Smooth muscle cell (in vitro differentiated cells): ENCODE measurements around the gene KCNH1. TPM values are rescaled to one million over a fixed set of nuclear protein-coding genes. Genes with fewer than 3 reads are reported as not detected.

Source experiments
- DNase-seq: peaks from one replicate; lab custom pipeline; 2025; ENCODE audit not compliant: unreplicated experiment; lab: John Stamatoyannopoulos, UW
- H2AFZ ChIP-seq: fragments of 200-600 bp; sonication (generic); 2 replicates; pipeline ENCODE4 v1.6.0; 2016; ENCODE audit warnings: antibody characterized with exemption, low read depth, mild to moderate bottlenecking
- H3F3A ChIP-seq: fragments of 200-600 bp; sonication (generic); 2 replicates; pipeline ENCODE4 v1.6.0; 2017; ENCODE audit warnings: antibody characterized with exemption, low read depth
- H3K27ac ChIP-seq: fragments of 200-600 bp; sonication (generic); 2 replicates; pipeline ENCODE4 v1.5.1; 2016; ENCODE audit warnings: low read depth, mild to moderate bottlenecking
- H3K27me3 ChIP-seq: fragments of 200-600 bp; sonication (generic); 2 replicates; pipeline ENCODE4 v1.6.1; 2016; ENCODE audit warnings: low read depth, mild to moderate bottlenecking
- H3K36me3 ChIP-seq: fragments of 200-600 bp; sonication (generic); 2 replicates; pipeline ENCODE4 v1.5.1; 2016; ENCODE audit warnings: low read depth
- H3K4me1 ChIP-seq: fragments of 200-600 bp; sonication (generic); 2 replicates; pipeline ENCODE4 v1.5.1; 2016; ENCODE audit warnings: low read depth
- H3K4me2 ChIP-seq: fragments of 200-600 bp; sonication (generic); 2 replicates; pipeline ENCODE4 v1.6.0; 2016; ENCODE audit warnings: mild to moderate bottlenecking
- H3K4me3 ChIP-seq: fragments of 200-600 bp; sonication (generic); 2 replicates; pipeline ENCODE4 v1.5.1; 2016; ENCODE audit warnings: mild to moderate bottlenecking
- H3K79me2 ChIP-seq: fragments of 200-600 bp; sonication (generic); 2 replicates; pipeline ENCODE4 v1.6.0; 2016; ENCODE audit warnings: low read depth, mild to moderate bottlenecking
- H3K9ac ChIP-seq: fragments of 200-600 bp; sonication (generic); 2 replicates; pipeline ENCODE4 v1.6.0; 2016; ENCODE audit warnings: low read depth
- H3K9me3 ChIP-seq: fragments of 200-600 bp; sonication (generic); replicated peaks from 2 replicates; pipeline ENCODE4 v1.5.1; 2016; ENCODE audit warnings: low read depth
- H4K20me1 ChIP-seq: fragments of 200-600 bp; sonication (generic); 2 replicates; pipeline ENCODE4 v1.6.0; 2016; ENCODE audit warnings: low read depth
- WGBS: methylation state at CpG from one replicate; pipeline ENCODE4 v1.1.7; 2016; ENCODE audit warnings: low lambda C conversion rate; 5-methylcytosine and 5-hydroxymethylcytosine counted together
- polyA plus RNA-seq: library from polyadenylated mRNA; unstranded; fragments of >200 nt; fragmentation: Nextera tagmentation; extraction: Ambion mirVana; gene quantifications from 2 replicates; pipeline ENCODE4 v1.2.1, GENCODE V29; 2016
- total RNA-seq: library from RNA; depleted of rRNA; stranded (reverse); fragments of >200 nt; gene quantifications from 2 replicates; pipeline ENCODE4 v1.2.3, GENCODE V29; 2014
- TF ChIP-seq, protein P1 (sequence below): fragments of 200-600 bp; sonication (generic); IDR thresholded peaks from 2 replicates; pipeline ENCODE4 v1.5.1; 2017; ENCODE audit warnings: borderline replicate concordance, mild to moderate bottlenecking, antibody characterized with exemption; ENCODE audit not compliant: insufficient read depth, poor library complexity, severe bottlenecking

The KCNH1 gene
- total and polyA plus RNA-seq, 2 experiments from 2014 or later = 0.30 to 1.9 TPM

DNA sequence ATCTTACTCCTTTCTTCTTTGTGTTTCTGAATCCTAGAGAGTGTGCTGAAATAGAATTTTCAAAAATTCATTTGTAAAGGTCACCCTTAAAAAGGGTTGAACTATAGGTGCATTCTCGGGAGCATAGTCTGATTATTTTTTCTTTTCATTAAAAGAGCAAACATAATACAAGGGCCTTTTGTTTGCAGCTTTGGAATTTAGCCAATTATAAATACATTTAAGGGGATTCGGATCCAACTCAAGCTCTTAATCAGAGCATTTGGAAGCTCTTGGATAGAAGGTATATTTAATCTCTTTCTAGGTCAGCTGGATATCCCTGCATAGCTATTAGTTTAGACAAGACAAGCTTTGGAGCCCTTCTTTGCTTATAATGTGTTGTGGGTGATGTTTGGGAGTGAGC lies 483.5 kb downstream of the KCNH1 start:
- Histone ChIP-seq H3K9ac (no peak overlapping the region), H4K20me1 (peaks cover 5% of the 10 kb centered on the region), H3K27me3 (peaks cover 50% of the 10 kb centered on the region), H3K4me2 (no peak overlapping the region), H3K79me2 (no peaks in the 10 kb centered on the region), H3F3A (no peaks in the 10 kb centered on the region), H3K27ac (no peak overlapping the region), H3K4me1 (peaks cover 26% of the 10 kb centered on the region), H3K36me3 (no peaks in the 10 kb centered on the region), H3K4me3 (no peak overlapping the region), H3K9me3 (no peaks in the 10 kb centered on the region), H2AFZ (no peak overlapping the region)
- TF ChIP-seq, protein P1, sequence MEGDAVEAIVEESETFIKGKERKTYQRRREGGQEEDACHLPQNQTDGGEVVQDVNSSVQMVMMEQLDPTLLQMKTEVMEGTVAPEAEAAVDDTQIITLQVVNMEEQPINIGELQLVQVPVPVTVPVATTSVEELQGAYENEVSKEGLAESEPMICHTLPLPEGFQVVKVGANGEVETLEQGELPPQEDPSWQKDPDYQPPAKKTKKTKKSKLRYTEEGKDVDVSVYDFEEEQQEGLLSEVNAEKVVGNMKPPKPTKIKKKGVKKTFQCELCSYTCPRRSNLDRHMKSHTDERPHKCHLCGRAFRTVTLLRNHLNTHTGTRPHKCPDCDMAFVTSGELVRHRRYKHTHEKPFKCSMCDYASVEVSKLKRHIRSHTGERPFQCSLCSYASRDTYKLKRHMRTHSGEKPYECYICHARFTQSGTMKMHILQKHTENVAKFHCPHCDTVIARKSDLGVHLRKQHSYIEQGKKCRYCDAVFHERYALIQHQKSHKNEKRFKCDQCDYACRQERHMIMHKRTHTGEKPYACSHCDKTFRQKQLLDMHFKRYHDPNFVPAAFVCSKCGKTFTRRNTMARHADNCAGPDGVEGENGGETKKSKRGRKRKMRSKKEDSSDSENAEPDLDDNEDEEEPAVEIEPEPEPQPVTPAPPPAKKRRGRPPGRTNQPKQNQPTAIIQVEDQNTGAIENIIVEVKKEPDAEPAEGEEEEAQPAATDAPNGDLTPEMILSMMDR = no peak
- WGBS = 92% methylated on average over 2 of the region's 2 CpGs
- DNase-seq = no peak

DNA sequence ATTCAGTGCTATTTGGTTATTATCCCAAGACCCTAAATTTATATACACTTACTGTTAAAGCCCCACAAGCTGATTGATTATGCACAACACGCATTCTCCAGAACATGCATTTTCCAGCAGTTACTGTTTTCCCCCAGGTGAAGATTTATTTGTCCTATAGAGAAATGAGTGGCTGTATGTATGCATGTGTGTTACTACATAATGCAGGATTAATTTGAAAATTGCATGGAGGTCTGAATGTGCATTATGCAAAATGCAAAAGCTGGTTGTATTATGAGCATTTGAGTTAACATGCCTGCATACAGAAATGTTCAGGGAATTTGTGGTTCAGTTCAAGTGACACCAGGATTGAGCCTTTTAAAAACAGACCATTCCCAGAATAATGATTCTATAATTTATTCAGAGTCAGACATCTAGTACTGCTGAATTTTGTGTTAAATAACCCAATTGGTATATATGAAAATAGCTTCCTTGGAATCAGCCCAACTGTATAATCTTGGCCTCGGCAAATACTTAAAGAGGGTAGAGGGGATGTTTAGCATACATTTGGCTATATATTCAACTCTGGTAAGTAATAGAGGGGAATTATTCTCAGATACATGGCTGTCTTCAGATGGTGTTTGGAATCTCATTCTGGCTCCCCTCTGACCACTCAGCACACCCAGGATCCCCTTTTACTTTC lies 485.2 kb downstream of the KCNH1 start:
- Histone ChIP-seq H3K27me3 (peaks cover 39% of the 10 kb centered on the region), H3K4me3 (no peak overlapping the region), H3K36me3 (no peaks in the 10 kb centered on the region), H3K9me3 (no peaks in the 10 kb centered on the region), H3F3A (no peaks in the 10 kb centered on the region), H3K4me1 (peaks cover 27% of the 10 kb centered on the region), H3K9ac (no peak overlapping the region), H3K79me2 (no peaks in the 10 kb centered on the region), H2AFZ (no peak overlapping the region), H4K20me1 (peaks cover 5% of the 10 kb centered on the region), H3K4me2 (no peak overlapping the region), H3K27ac (no peak overlapping the region)
- DNase-seq = no peak
- 72% methylated on average over 2 of the region's 2 CpGs for WGBS
- TF ChIP-seq, protein P1 = no peak

DNA sequence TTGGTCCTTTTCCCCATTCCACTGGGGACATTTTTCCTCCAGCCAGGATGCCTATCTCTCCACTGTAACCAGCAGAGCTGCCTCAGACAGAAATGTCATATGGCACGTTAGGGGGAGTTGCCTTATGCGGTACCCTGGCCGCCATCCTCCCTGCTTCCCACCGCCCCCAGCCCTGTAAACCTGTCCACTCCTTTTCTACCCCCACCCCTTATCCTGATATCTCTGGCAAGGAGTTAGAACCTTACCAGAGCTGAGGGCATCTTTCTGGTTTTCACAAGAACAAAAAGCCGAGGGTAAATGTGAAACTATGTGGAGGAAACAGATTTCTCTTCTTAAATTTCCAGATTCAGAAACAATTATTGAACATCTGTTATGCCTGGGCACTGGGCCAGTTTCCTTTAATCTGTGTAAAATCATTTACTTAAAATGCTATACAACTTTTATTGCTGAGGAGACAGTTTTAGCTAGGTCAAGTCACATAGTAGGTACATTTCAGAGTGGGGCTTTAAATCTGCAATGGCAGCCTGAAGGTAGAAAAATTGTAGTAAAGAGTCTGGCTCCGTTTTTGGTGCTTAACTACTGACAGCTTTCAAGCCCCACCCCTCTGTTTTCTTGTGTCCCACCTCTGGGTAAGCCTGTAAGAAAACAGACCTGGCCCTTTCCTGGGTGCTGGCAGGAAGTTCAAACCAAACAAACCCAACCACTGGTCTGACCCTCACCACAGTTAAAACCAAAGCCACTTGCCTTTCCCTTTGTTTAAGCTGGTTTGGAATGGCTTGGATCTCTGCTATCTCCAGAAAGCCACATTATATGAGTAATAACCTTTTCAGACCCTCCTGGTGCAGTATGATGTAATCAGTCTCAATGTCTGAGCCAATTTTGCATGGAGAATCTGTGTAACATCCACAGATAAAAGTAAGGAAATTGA lies 486.3 kb downstream of the KCNH1 start:
- peak overlapping the region; percentile 19 for H3K4me2 ChIP-seq
- no peak overlapping the region for H3K9ac ChIP-seq
- H3K4me1 ChIP-seq = peaks cover 27% of the 10 kb centered on the region
- H3F3A ChIP-seq = no peaks in the 10 kb centered on the region
- no peaks in the 10 kb centered on the region for H3K36me3 ChIP-seq
- TF ChIP-seq, protein P1 = no peak
- H4K20me1 ChIP-seq = peaks cover 5% of the 10 kb centered on the region
- H3K9me3 ChIP-seq = no peaks in the 10 kb centered on the region
- no peak overlapping the region for H2AFZ ChIP-seq
- H3K79me2 ChIP-seq = no peaks in the 10 kb centered on the region
- no peak overlapping the region for H3K27ac ChIP-seq
- 72% methylated on average over 6 of the region's 6 CpGs for WGBS
- peaks cover 49% of the 10 kb centered on the region for H3K27me3 ChIP-seq
- no peak for DNase-seq
- H3K4me3 ChIP-seq = no peak overlapping the region
